Hepatocyte (in vitro differentiated cells): Measurements from ENCODE around the gene MEOX1. TPM values are rescaled to one million over a fixed set of nuclear protein-coding genes. Genes with fewer than 3 reads are reported as not detected.

ENCODE experiments used
- DNase-seq: peaks from one replicate; pipeline ENCODE4 v3.0.0-alpha.2; 2016; ENCODE audit warnings: low spot score
- H2AFZ ChIP-seq: fragments of 200-600 bp; sonication (generic); 2 replicates; pipeline ENCODE4 v1.6.0; 2016; ENCODE audit warnings: antibody characterized with exemption, mild to moderate bottlenecking
- H3K27ac ChIP-seq: fragments of 200-600 bp; sonication (generic); 2 replicates; pipeline ENCODE4 v1.5.1; 2016; ENCODE audit warnings: mild to moderate bottlenecking
- H3K27me3 ChIP-seq: fragments of 200-600 bp; sonication (generic); 2 replicates; pipeline ENCODE4 v1.6.1; 2016
- H3K36me3 ChIP-seq: fragments of 200-600 bp; sonication (generic); replicated peaks from 2 replicates; pipeline ENCODE4 v1.5.1; 2016; ENCODE audit warnings: low read depth; ENCODE audit not compliant: insufficient read depth
- H3K4me1 ChIP-seq: fragments of 200-600 bp; sonication (generic); 2 replicates; pipeline ENCODE4 v1.5.1; 2016; ENCODE audit warnings: mild to moderate bottlenecking, moderate library complexity; ENCODE audit not compliant: insufficient read depth
- H3K4me2 ChIP-seq: fragments of 200-600 bp; sonication (generic); 2 replicates; pipeline ENCODE4 v1.6.0; 2016
- H3K4me3 ChIP-seq: fragments of 200-600 bp; sonication (generic); 2 replicates; pipeline ENCODE4 v1.5.1; 2016; ENCODE audit warnings: mild to moderate bottlenecking
- H3K79me2 ChIP-seq: fragments of 200-600 bp; sonication (generic); 2 replicates; pipeline ENCODE4 v1.6.0; 2017; ENCODE audit warnings: mild to moderate bottlenecking
- H3K9me2 ChIP-seq: fragments of 200-600 bp; sonication (generic); replicated peaks from 2 replicates; pipeline ENCODE4 v1.6.0; 2017; ENCODE audit warnings: mild to moderate bottlenecking; ENCODE audit not compliant: insufficient read depth
- H3K9me3 ChIP-seq: fragments of 200-600 bp; sonication (generic); 2 replicates; pipeline ENCODE4 v1.5.1; 2016; ENCODE audit warnings: low read depth, mild to moderate bottlenecking
- H4K20me1 ChIP-seq: fragments of 200-600 bp; sonication (generic); 2 replicates; pipeline ENCODE4 v1.6.0; 2016; ENCODE audit warnings: mild to moderate bottlenecking; ENCODE audit not compliant: insufficient read depth, poor library complexity, severe bottlenecking
- EZH2 ChIP-seq: fragments of 200-600 bp; sonication (generic); IDR thresholded peaks from 2 replicates; pipeline ENCODE4 v1.6.1; 2016; ENCODE audit warnings: antibody characterized with exemption, mild to moderate bottlenecking, borderline replicate concordance
- EZH2phosphoT487 ChIP-seq: fragments of 200-600 bp; sonication (generic); IDR thresholded peaks from one replicate; pipeline ENCODE4 v1.6.1; 2018; ENCODE audit warnings: antibody characterized with exemption, mild to moderate bottlenecking, low read depth, moderate library complexity; ENCODE audit not compliant: unreplicated experiment, severe bottlenecking
- WGBS: methylation state at CpG from one replicate; pipeline ENCODE4 v1.1.6; 2016; ENCODE audit warnings: low lambda C conversion rate; ENCODE audit errors: missing lambda C conversion rate; 5-methylcytosine and 5-hydroxymethylcytosine counted together
- polyA plus RNA-seq: library from polyadenylated mRNA; unstranded; fragments of >200 nt; fragmentation: Nextera tagmentation; extraction: Ambion mirVana; gene quantifications from 2 replicates; pipeline ENCODE4 v1.2.1, GENCODE V29; 2016
- total RNA-seq: library from RNA; depleted of rRNA; stranded (reverse); fragments of >200 nt; gene quantifications from 2 replicates; pipeline ENCODE4 v1.2.3, GENCODE V29; 2014
- TF ChIP-seq, protein P1 (sequence below): fragments of 200-600 bp; sonication (generic); IDR thresholded peaks from 2 replicates; pipeline ENCODE4 v1.5.1; 2016; ENCODE audit warnings: antibody characterized with exemption, mild to moderate bottlenecking; ENCODE audit not compliant: poor library complexity

MEOX1 gene
- total and polyA plus RNA-seq, 2 experiments from 2014 or later: 0.33 to 0.90 TPM

DNA sequence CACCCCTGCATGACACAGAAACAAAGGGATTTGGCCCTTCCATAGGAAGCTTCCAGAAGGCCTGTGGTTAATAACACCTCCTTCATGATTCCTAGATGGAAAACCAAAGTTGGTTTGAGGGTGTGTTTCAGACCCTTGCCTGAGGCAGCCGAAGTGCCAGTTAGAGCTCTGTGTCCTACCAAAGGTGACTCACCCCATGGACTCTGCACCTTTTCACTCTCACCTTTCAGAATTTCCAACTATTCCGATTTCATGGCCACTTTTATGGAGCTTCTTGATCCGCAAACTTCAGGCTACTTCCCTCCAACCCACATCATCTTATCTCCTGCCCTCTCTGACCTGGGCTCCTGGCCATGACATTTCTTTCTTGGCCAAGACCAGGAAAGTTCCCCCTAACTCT, 49.2 kb downstream of the MEOX1 start:
- no peaks in the 10 kb centered on the region for H4K20me1 ChIP-seq
- DNase-seq: no peak
- no peaks in the 10 kb centered on the region for H3K36me3 ChIP-seq
- no peaks in the 10 kb centered on the region for H3K9me3 ChIP-seq
- H3K4me1 ChIP-seq: peaks cover 4% of the 10 kb centered on the region
- no peak overlapping the region for H3K4me2 ChIP-seq
- no peaks in the 10 kb centered on the region for H3K9me2 ChIP-seq
- H3K27ac ChIP-seq: no peak overlapping the region
- H3K27me3 ChIP-seq: no peaks in the 10 kb centered on the region
- H3K79me2 ChIP-seq: no peaks in the 10 kb centered on the region
- no peak overlapping the region for H3K4me3 ChIP-seq
- no peak for TF ChIP-seq EZH2phosphoT487
- H2AFZ ChIP-seq: no peak overlapping the region
- 69% methylated on average over 3 of the region's 3 CpGs for WGBS

- Histone ChIP-seq H3K27ac (no peak overlapping the region), H3K4me3 (no peak overlapping the region), H4K20me1 (no peaks in the 10 kb centered on the region), H3K36me3 (no peaks in the 10 kb centered on the region), H3K79me2 (no peaks in the 10 kb centered on the region), H3K4me1 (no peaks in the 10 kb centered on the region), H2AFZ (no peak overlapping the region), H3K27me3 (no peaks in the 10 kb centered on the region), H3K4me2 (no peak overlapping the region), H3K9me2 (no peaks in the 10 kb centered on the region), H3K9me3 (no peaks in the 10 kb centered on the region)
- no peak for TF ChIP-seq EZH2phosphoT487
- TF ChIP-seq, protein P1, sequence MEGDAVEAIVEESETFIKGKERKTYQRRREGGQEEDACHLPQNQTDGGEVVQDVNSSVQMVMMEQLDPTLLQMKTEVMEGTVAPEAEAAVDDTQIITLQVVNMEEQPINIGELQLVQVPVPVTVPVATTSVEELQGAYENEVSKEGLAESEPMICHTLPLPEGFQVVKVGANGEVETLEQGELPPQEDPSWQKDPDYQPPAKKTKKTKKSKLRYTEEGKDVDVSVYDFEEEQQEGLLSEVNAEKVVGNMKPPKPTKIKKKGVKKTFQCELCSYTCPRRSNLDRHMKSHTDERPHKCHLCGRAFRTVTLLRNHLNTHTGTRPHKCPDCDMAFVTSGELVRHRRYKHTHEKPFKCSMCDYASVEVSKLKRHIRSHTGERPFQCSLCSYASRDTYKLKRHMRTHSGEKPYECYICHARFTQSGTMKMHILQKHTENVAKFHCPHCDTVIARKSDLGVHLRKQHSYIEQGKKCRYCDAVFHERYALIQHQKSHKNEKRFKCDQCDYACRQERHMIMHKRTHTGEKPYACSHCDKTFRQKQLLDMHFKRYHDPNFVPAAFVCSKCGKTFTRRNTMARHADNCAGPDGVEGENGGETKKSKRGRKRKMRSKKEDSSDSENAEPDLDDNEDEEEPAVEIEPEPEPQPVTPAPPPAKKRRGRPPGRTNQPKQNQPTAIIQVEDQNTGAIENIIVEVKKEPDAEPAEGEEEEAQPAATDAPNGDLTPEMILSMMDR: no peak
- no peak for TF ChIP-seq EZH2
- 97% methylated on average over 2 of the region's 2 CpGs for WGBS
- no peak for DNase-seq
Observed at GRCh38 chr17:43611230-43611969, 50.3 kb downstream of the MEOX1 start.

GRCh38 chr17:43609613-43610385, 51.9 kb downstream of the MEOX1 start:
- Histone ChIP-seq H3K9me3 (no peaks in the 10 kb centered on the region), H3K4me1 (no peaks in the 10 kb centered on the region), H2AFZ (no peak overlapping the region), H3K36me3 (no peaks in the 10 kb centered on the region), H4K20me1 (no peaks in the 10 kb centered on the region), H3K27ac (no peak overlapping the region), H3K4me2 (no peak overlapping the region), H3K4me3 (no peak overlapping the region), H3K79me2 (no peaks in the 10 kb centered on the region), H3K27me3 (no peaks in the 10 kb centered on the region), H3K9me2 (no peaks in the 10 kb centered on the region)
- TF ChIP-seq EZH2 (no peak), EZH2phosphoT487 (no peak)
- TF ChIP-seq, protein P1: no peak
- DNase-seq: no peak
- WGBS: 76% methylated on average over 6 of the region's 6 CpGs

DNA sequence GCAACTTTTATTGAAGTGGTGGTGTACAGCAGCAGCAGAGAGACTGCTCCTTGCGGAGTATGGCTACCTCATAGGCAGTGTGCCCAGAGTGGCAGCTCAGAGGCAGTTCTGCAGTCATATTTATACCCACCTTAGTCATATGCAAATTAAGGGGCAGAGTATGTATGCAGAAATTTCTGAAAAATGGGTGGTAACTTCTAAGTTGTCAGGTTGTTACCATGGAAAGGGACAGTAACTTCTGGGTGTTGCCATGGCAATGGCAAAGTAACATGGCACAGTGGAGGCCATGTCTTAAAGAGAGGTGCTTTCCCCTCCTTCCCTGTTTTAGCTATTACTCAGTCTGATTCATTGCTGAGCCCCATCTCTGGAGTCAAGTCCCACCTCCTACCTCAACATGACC, 53.4 kb downstream of the MEOX1 start:
- H3K9me3 ChIP-seq: no peaks in the 10 kb centered on the region
- H3K4me1 ChIP-seq: peaks cover 4% of the 10 kb centered on the region
- no peaks in the 10 kb centered on the region for H3K79me2 ChIP-seq
- no peaks in the 10 kb centered on the region for H3K36me3 ChIP-seq
- no peak for DNase-seq
- H2AFZ ChIP-seq: no peak overlapping the region
- H3K27me3 ChIP-seq: no peaks in the 10 kb centered on the region
- H3K27ac ChIP-seq: no peak overlapping the region
- H3K4me3 ChIP-seq: no peak overlapping the region
- H3K9me2 ChIP-seq: no peaks in the 10 kb centered on the region
- 100% methylated on average over 1 of the region's 1 CpG for WGBS
- H3K4me2 ChIP-seq: no peak overlapping the region
- TF ChIP-seq EZH2: no peak
- no peak for TF ChIP-seq EZH2phosphoT487
- TF ChIP-seq, protein P1: no peak
- no peaks in the 10 kb centered on the region for H4K20me1 ChIP-seq
